BE2C (cell line): ENCODE measurements around the gene SLC7A8.

ENCODE experiments used
- DNase-seq: peaks from one replicate; pipeline ENCODE4 v3.0.0-alpha.2; 2020
- H3K27me3 ChIP-seq: fragments of 250-450 bp; sonication (Bioruptor Pico); 2 replicates; pipeline ENCODE4 v1.5.1; 2020; ENCODE audit warnings: mild to moderate bottlenecking
- H3K36me3 ChIP-seq: fragments of 250-450 bp; sonication (Bioruptor Pico); 2 replicates; pipeline ENCODE4 v1.5.1; 2020; ENCODE audit warnings: mild to moderate bottlenecking
- H3K4me1 ChIP-seq: fragments of 250-450 bp; sonication (Bioruptor Pico); 2 replicates; pipeline ENCODE4 v1.5.1; 2020
- H3K4me3 ChIP-seq: 2 replicates; pipeline ENCODE4 v1.5.1; 2011; ENCODE audit warnings: low read depth, low read length
- H3K9me3 ChIP-seq: fragments of 250-450 bp; sonication (Bioruptor Pico); 2 replicates; pipeline ENCODE4 v1.5.1; 2020
- TF ChIP-seq, protein P1 (sequence below): IDR thresholded peaks from 2 replicates; pipeline ENCODE4 v1.5.1; 2012; ENCODE audit warnings: mild to moderate bottlenecking, low read depth, low read length

Gene SLC7A8

DNA sequence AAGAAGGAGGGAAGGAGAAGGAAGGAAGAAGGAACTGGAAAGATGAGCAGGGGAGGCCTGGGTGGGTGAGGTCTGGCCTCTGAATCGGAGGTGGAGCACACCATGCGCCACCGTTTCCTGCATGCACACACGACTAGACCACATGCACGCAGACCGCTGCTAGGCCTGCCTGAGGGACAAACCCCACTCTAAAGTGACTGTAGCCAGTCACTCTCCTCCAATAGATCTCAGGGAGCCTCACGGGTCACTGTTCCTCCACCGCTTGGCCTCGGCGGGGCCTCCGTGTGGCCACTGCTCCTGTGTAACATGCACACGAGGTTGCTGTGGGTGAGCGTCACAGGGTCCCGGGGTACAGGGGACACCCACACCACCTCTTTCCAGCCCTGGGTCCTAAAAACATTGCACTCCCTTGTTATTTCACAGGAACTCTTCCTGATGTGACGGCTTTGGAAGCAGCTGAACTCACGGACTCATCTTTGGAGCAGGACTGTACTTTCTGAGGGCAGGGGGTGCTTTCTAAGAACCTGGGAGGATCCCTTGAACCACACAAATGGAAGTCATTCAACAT lies 46.8 kb downstream of the SLC7A8 start:
- H3K4me3 ChIP-seq: no peak overlapping the region
- H3K4me1 ChIP-seq: peaks cover 1% of the 10 kb centered on the region
- no peaks in the 10 kb centered on the region for H3K36me3 ChIP-seq
- no peak for DNase-seq
- H3K27me3 ChIP-seq: no peaks in the 10 kb centered on the region
- no peaks in the 10 kb centered on the region for H3K9me3 ChIP-seq
- TF ChIP-seq, protein P1, sequence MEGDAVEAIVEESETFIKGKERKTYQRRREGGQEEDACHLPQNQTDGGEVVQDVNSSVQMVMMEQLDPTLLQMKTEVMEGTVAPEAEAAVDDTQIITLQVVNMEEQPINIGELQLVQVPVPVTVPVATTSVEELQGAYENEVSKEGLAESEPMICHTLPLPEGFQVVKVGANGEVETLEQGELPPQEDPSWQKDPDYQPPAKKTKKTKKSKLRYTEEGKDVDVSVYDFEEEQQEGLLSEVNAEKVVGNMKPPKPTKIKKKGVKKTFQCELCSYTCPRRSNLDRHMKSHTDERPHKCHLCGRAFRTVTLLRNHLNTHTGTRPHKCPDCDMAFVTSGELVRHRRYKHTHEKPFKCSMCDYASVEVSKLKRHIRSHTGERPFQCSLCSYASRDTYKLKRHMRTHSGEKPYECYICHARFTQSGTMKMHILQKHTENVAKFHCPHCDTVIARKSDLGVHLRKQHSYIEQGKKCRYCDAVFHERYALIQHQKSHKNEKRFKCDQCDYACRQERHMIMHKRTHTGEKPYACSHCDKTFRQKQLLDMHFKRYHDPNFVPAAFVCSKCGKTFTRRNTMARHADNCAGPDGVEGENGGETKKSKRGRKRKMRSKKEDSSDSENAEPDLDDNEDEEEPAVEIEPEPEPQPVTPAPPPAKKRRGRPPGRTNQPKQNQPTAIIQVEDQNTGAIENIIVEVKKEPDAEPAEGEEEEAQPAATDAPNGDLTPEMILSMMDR: no peak

DNA sequence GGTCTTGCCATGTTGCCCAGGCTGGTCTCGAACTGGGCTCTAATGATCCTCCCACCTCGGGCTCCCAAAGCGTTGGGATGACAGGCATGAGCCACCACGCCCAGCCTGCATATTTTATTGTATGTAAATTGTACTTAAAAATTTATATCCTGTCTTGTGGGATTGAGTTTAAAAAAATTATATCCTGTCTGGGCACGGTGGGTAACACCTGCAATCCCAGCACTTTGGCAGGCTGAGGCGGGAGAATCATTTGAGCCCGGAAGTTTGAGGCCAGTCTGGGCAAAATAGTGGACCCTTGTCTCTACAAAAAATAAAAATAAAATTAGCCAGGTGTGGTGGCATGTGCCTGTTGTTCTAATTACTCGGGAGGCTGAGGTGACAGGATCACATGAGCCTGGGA lies 50.5 kb downstream of the SLC7A8 start:
- TF ChIP-seq, protein P1: no peak
- H3K9me3 ChIP-seq: no peaks in the 10 kb centered on the region

DNA sequence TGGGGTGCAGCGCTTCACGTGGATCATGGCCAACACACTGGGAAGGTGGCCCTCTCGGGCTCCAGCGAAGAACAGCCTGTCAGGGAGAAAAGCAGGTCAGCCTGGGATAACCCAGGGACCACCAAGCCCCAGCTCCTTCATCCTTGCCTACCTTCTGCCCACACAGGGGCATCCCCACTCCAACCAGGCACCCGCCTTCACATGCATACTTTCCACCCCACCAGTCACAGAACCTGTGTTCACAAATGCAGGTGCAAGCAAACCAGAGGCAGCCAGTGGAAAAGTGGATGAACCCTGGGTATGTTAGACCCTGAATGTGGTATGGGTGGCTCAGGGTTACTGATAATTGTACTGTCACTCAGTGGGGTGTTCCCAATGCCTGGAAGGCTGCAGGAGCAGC lies 52.0 kb downstream of the SLC7A8 start:
- peaks cover 13% of the 10 kb centered on the region for H3K27me3 ChIP-seq
- DNase-seq: no peak
- 0 out of 2 replicates have a peak, but pooled peaks cover 4% of the 10 kb centered on the region for H3K4me1 ChIP-seq
- H3K36me3 ChIP-seq: no peaks in the 10 kb centered on the region
- H3K4me3 ChIP-seq: no peak overlapping the region
- TF ChIP-seq, protein P1: no peak
- H3K9me3 ChIP-seq: no peaks in the 10 kb centered on the region

More for the DNA sequence above, 50.5 kb downstream of the SLC7A8 start:
- no peak overlapping the region for H3K4me3 ChIP-seq
- H3K4me1 ChIP-seq: 0 out of 2 replicates have a peak, but pooled peaks cover 4% of the 10 kb centered on the region
- DNase-seq: no peak
- peaks cover 13% of the 10 kb centered on the region for H3K27me3 ChIP-seq
- no peaks in the 10 kb centered on the region for H3K36me3 ChIP-seq

DNA sequence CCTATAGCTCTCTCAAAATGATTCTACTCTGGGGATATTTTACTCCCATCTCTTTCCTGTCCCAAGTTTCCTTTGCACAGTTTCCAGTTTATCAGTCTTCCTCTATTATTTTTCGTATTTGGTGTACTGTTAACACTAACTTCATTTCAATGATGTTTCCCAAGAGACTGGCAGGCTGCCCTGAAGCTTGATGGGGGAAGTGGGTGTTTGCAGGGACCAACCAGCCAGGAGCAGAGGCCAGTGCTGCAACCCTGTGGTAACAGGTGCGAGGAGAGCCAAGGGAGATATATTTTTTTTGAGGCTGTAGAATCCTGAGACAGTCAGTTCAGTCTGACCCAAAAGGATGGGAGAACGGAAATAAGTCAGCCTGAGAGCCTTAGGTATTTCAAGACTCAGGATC lies 52.6 kb downstream of the SLC7A8 start:
- TF ChIP-seq, protein P1: no peak
- no peak for DNase-seq
- H3K36me3 ChIP-seq: no peaks in the 10 kb centered on the region
- H3K4me3 ChIP-seq: no peak overlapping the region
- H3K9me3 ChIP-seq: no peaks in the 10 kb centered on the region
- H3K4me1 ChIP-seq: 0 out of 2 replicates have a peak, but pooled peaks cover 4% of the 10 kb centered on the region
- H3K27me3 ChIP-seq: peaks cover 13% of the 10 kb centered on the region

DNA sequence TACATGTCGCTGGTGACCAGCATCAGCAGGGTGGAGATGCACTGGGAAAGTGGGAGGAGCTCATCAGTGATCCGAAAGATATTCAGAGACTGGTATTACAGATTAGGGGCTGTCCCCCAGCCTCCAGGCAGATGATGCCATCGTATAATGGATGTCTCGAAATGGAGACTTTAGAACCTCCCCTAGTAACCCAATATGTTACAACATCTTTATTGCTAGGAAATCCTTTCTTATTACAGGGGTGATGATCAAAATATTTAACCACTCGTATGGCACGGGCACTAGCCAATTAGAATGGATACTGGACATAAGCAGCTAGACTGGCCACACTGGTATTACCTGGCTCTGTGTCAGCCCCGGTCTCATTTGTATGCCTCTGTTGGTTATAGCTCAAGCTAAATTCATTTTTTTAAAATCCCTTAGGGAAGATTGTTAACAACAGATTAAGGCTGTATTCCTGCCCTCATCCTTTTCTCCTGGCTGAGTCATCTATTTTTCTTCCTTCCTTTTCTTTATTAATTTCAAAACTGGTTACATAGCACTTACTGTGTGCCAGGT lies 53.6 kb downstream of the SLC7A8 start:
- Histone ChIP-seq H3K36me3 (no peaks in the 10 kb centered on the region), H3K4me1 (0 out of 2 replicates have a peak, but pooled peaks cover 4% of the 10 kb centered on the region), H3K9me3 (no peaks in the 10 kb centered on the region), H3K27me3 (peaks cover 13% of the 10 kb centered on the region), H3K4me3 (no peak overlapping the region)
- DNase-seq: no peak
- TF ChIP-seq, protein P1: no peak
